ENCODE data around the gene ZNF541.

- TF ChIP-seq, protein P1, sequence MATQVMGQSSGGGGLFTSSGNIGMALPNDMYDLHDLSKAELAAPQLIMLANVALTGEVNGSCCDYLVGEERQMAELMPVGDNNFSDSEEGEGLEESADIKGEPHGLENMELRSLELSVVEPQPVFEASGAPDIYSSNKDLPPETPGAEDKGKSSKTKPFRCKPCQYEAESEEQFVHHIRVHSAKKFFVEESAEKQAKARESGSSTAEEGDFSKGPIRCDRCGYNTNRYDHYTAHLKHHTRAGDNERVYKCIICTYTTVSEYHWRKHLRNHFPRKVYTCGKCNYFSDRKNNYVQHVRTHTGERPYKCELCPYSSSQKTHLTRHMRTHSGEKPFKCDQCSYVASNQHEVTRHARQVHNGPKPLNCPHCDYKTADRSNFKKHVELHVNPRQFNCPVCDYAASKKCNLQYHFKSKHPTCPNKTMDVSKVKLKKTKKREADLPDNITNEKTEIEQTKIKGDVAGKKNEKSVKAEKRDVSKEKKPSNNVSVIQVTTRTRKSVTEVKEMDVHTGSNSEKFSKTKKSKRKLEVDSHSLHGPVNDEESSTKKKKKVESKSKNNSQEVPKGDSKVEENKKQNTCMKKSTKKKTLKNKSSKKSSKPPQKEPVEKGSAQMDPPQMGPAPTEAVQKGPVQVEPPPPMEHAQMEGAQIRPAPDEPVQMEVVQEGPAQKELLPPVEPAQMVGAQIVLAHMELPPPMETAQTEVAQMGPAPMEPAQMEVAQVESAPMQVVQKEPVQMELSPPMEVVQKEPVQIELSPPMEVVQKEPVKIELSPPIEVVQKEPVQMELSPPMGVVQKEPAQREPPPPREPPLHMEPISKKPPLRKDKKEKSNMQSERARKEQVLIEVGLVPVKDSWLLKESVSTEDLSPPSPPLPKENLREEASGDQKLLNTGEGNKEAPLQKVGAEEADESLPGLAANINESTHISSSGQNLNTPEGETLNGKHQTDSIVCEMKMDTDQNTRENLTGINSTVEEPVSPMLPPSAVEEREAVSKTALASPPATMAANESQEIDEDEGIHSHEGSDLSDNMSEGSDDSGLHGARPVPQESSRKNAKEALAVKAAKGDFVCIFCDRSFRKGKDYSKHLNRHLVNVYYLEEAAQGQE (IDR thresholded peaks at IDR 0.05; ENCODE audit: insufficient read depth in 1 of 2, low read depth in 2 of 2, low read length in 1 of 2), result no peak
- TF ChIP-seq, protein P2, sequence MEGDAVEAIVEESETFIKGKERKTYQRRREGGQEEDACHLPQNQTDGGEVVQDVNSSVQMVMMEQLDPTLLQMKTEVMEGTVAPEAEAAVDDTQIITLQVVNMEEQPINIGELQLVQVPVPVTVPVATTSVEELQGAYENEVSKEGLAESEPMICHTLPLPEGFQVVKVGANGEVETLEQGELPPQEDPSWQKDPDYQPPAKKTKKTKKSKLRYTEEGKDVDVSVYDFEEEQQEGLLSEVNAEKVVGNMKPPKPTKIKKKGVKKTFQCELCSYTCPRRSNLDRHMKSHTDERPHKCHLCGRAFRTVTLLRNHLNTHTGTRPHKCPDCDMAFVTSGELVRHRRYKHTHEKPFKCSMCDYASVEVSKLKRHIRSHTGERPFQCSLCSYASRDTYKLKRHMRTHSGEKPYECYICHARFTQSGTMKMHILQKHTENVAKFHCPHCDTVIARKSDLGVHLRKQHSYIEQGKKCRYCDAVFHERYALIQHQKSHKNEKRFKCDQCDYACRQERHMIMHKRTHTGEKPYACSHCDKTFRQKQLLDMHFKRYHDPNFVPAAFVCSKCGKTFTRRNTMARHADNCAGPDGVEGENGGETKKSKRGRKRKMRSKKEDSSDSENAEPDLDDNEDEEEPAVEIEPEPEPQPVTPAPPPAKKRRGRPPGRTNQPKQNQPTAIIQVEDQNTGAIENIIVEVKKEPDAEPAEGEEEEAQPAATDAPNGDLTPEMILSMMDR (IDR thresholded peaks at IDR 0.05), result no peak
- no peak for TF ChIP-seq POLR2AphosphoS5 (IDR thresholded peaks at IDR 0.05; ENCODE audit: low read depth, low read length)
- no peak for TF ChIP-seq TCF7L2 (IDR thresholded peaks at IDR 0.05; ENCODE audit: low read depth, low read length)
- TF ChIP-seq SIN3A (IDR thresholded peaks at IDR 0.05; ENCODE audit: borderline replicate concordance, insufficient read depth, low read depth, low read length), result no peak
These were observed at the start of gene ZNF541 for GRCh38 chr19:47573071-47574026.

Measured in Panc1 (cell line).